Measurements from ENCODE around the gene DGCR6L. TPM values are rescaled to one million over a fixed set of nuclear protein-coding genes. Genes with fewer than 3 reads are reported as not detected.
A peak's percentile ranks its signal among the peaks of the same experiment; 100 is the strongest.
"Not testable (repeated sequence)": the region's sequence is repeated elsewhere in the genome, so short reads cannot be mapped to it uniquely, and the experiment has no call there.

The DGCR6L gene
- polyA plus RNA-seq (2012; ENCODE audit: missing spikeins) = 15.6 TPM

DNA sequence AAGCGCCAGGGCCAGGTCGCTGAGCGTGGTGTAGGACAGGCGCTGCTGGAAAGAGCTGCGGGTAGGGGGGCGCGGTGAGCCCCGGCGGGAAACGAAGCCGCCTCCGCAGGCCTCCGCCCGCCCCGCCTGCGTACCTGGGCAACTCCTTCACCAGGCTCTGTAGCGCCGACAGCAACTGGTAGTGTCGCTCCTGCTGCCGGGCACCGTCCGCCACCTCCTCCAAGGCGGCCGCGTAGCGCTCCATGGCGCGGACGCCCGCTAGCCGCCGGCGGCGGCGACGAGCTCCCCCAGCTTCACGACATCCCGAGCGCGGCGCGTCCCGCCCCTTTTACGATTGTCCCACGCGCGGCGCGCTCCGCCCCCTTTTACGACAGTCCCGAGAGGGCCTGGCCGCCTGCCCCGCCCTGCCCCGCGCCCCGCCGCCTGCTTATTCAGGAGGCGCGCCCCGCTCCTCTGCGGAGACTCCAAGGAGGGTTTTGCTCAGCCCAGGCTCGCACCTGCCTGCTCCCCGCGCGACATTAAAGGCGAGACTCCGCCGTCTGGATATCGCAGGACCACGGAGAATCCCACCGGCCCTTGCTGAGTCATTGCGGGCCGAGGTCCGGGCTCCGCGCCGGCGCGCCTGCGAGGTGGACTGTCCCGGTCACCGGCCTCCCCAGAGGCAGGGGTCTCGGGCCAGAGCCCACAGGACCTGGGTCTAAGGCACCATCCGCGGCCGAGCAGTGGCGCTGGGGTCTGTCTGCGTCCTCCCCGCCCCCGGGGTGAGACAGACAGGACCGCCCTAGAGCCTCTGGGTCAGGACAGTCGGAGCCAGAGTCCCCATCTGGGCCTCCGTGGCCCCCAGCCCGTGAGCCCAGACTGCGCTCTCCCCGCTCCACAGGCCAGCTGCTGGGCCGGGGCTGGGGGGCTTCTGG is at the start of gene DGCR6L:
Gene DGCR6L (minus strand): TSS at position 316 of the 914 bp plus-strand sequence. CDS start 72 bp downstream, at position 244.
- FAIRE-seq (peak; percentile 83), DNase-seq (ENCODE audit: insufficient read length) (peak; percentile 97)
- TF ChIP-seq POLR2AphosphoS5 (IDR thresholded peaks at IDR 0.05; ENCODE audit: low read depth, low read length) = no peak
- TF ChIP-seq TAF1 (IDR thresholded peaks at IDR 0.05; ENCODE audit: borderline replicate concordance, low read depth, low read length) = no peak
- TF ChIP-seq POLR2A (IDR thresholded peaks at IDR 0.05; ENCODE audit: low read depth, low read length) = peak; percentile 58; the same call in 1 of the 2 replicates

DNA sequence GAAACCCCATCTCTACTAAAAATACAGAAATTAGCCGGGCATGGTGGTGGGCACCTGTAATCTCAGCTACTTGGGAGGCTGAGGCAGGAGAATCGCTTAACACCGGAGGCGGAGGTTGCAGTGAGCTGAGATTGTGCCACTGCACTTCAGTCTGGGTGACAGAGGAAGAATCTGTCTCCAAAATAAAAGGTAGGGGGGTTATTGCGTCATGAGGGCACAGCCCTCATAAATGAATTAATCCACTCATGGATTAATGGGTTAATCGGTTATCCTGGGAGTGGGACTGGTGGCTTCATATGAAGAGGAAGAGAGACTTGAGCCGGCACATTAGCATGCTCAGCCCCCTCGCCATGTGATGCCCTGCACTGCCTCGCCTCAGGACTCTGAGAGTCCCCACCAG is 49.0 kb upstream of the DGCR6L start:
- FAIRE-seq; DNase-seq (ENCODE audit: insufficient read length): not testable (repeated sequence)

DNA sequence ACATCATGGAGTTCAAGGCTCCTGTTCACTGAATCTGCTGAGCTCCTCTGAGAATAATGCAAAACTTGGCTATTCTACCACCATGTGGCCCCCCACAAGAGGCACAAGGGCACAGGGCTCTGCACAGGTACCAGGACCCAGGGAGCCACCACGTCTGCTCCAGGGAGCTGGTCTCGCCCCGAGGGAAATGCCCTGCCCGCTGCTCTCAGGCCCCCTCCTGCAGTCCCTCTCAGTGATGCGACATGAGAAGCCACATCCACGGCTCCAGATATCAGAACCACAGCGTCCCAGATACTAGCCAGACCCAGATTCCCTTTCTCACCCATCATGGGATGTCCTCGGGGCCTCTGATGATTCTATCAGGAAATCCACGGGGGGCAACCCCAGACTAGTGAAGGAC is 47.0 kb upstream of the DGCR6L start:
- not testable (repeated sequence) for FAIRE-seq; DNase-seq (ENCODE audit: insufficient read length)

DNA sequence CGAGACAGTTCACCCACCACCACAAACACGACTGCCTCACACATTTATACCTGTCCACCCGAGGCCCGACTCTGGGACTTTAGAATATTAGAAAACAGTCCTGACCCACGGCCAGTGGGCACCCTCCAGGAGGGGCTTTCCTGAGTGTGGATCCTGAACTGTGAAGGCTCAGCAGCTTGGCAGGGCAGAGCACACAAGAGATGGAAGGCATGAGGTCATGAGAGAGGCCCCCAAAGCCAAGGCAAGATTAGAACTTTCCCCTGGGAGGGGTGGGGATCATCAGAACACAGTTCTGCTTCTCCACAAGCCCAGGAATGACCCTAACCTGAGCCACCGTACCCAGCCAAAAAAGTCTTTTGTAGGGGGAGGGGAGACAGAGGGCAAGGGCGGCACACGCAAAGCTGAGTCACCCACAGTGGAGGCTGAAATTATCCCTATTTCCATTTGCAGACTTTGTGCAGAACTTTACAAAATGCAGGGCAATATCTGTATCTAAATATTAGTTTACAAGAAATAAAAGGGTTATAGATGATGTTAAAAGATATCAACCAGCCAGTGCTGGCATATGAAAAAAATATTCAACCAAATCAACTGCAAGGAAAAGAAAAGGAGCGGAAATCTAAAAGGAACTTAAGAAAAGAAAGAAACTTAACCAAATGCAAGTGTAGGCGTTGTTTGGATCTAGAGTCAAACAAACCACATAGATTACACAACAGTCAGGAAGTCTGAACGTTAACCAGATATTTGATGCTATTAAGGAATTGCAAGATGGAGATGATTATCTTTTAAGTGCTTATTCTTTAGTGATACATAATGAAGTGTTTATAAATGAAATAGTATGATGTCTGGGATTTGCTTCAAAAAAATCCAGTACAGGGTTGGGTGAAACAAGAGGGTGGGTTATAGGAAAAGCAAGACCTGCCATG is 44.7 kb upstream of the DGCR6L start:
- FAIRE-seq; DNase-seq (ENCODE audit: insufficient read length): not testable (repeated sequence)

DNA sequence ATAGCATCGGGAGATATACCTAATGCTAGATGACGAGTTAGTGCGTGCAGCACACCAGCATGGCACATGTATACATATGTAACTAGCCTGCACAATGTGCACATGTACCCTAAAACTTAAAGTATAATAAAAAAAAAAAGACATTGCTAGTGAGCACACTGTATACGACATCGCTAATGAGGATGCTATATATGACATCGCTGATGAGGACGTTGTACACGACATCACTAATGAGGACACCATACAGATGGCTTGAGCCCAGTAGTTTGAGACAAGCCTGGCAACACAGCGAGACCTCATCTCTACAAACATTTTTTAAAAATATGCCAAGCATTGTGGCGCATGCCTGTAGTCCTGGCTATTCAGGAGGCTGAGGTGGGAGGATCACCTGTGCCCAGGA is 42.5 kb upstream of the DGCR6L start:
- not testable (repeated sequence) for FAIRE-seq; DNase-seq (ENCODE audit: insufficient read length)

DNA sequence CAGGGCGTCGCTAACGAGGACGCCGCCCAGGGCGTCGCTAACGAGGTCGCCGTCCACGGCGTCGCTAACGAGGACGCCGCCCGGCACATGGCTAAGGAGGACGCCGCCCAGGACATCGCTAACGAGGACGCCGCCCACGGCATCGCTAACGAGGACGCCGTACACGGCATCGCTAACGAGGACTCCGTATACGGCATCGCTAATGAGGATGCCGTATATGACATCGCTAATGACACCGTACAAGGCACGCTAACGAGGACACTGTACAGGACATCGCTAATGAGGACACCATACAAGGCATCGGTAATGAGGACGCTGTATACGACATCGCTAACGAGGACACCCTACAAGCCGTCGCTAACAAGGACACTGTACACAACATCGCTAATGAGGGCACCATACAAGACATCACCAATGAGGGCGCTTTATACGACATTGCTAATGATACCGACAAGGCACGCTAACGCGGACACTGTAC is 41.9 kb upstream of the DGCR6L start:
- not testable (repeated sequence) for FAIRE-seq; DNase-seq (ENCODE audit: insufficient read length)

DNA sequence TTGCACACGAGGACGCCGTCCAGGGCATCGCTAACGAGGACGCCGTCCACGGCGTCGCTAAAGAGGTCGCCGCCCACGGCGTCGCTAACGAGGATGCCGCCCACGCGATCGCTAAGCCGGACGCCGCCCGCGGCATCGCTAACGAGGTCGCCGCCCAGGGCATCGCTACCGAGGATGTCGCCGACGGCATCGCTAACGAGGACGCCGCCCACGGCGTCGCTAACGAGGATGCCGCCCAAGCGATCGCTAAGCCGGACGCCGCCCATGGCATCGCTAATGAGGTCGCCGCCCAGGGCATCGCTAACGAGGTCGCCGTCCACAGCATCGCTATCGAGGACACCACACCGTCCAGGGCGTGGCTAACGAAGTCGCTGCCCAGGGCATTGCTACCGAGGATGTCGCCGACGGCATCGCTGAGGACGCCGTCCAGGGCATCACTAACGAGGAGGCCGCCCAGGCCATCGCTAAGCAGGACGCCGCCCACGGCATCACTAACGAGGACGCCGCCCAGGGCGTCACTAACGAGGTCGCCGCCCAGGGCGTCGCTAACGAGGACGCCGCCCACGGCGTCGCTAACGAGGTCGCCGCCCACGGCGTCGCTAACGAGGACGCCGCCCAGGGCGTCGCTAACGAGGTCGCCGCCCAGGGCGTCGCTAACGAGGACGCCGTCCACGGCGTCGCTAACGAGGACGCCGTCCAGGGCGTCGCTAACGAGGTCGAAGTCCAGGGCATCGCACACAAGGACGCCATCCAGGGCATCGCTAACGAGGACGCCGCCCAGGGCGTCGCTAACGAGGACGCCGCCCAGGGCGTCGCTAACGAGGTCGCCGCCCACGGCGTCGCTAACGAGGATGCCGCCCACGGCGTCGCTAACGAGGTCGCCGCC is 41.2 kb upstream of the DGCR6L start:
- FAIRE-seq; DNase-seq (ENCODE audit: insufficient read length): not testable (repeated sequence)

DNA sequence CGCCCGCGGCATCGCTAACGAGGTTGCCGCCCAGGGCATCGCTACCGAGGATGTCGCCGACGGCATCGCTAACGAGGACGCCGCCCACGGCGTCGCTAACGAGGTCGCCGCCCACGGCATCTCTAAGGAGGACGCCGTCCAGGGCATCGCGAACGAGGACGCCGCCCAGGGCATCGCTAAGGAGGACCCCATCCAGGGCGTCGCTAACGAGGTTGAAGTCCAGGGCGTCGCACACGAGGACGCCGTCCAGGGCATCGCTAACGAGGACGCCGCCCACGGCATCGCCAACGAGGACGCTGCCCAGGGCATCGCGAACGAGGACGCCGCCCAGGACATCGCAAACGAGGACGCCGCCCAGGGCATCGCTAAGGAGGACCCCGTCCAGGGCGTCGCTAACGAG is 40.4 kb upstream of the DGCR6L start:
- DNase-seq (ENCODE audit: insufficient read length); FAIRE-seq: not testable (repeated sequence)

DNA sequence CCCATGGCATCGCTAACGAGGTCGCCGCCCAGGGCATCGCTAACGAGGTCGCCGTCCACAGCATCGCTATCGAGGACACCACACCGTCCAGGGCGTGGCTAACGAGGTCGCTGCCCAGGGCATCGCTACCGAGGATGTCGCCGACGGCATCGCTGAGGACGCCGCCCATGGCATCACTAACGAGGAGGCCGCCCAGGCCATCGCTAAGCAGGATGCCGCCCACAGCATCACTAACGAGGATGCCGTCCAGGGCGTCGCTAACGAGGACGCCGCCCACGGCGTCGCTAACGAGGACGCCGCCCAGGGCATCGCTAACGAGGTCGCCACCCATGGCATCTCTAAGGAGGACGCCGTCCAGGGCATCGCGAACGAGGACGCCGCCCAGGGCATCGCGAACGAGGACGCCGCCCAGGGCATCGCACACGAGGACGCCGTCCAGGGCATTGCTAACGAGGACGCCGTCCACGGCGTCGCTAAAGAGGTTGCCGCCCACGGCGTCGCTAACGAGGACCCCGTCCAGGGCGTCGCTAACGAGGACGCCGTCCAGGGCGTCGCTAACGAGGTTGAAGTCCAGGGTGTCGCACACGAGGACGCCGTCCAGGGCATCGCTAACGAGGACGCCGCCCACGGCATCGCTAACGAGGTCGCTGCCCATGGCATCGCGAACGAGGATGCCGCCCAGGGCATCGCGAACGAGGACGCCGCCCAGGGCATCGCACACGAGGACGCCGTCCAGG is 38.8 kb upstream of the DGCR6L start:
- not testable (repeated sequence) for FAIRE-seq; DNase-seq (ENCODE audit: insufficient read length)

DNA sequence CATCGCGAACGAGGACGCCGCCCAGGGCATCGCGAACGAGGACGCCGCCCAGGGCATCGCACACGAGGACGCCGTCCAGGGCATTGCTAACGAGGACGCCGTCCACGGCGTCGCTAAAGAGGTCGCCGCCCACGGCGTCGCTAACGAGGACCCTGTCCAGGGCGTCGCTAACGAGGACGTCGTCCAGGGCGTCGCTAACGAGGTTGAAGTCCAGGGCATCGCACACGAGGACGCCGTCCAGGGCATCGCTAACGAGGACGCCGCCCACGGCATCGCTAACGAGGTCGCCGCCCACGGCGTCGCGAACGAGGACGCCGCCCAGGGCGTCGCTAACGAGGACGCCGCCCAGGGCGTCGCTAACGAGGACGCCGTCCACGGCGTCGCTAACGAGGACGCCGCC is 38.1 kb upstream of the DGCR6L start:
- FAIRE-seq = not testable (repeated sequence)

DNA sequence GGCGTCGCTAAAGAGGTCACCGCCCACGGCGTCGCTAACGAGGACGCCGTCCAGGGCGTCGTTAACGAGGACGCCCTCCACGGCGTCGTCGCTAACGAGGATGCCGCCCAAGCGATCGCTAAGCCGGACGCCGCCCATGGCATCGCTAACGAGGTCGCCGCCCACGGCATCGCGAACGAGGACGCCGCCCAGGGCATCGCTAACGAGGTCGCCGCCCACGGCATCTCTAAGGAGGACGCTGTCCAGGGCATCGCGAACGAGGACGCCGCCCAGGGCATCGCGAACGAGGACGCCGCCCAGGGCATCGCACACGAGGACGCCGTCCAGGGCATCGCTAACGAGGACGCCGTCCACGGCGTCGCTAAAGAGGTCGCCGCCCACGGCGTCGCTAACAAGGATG is 37.0 kb upstream of the DGCR6L start:
- DNase-seq (ENCODE audit: insufficient read length); FAIRE-seq: not testable (repeated sequence)

More for the DNA sequence above, 38.1 kb upstream of the DGCR6L start:
- not testable (repeated sequence) for DNase-seq (ENCODE audit: insufficient read length)

DNA sequence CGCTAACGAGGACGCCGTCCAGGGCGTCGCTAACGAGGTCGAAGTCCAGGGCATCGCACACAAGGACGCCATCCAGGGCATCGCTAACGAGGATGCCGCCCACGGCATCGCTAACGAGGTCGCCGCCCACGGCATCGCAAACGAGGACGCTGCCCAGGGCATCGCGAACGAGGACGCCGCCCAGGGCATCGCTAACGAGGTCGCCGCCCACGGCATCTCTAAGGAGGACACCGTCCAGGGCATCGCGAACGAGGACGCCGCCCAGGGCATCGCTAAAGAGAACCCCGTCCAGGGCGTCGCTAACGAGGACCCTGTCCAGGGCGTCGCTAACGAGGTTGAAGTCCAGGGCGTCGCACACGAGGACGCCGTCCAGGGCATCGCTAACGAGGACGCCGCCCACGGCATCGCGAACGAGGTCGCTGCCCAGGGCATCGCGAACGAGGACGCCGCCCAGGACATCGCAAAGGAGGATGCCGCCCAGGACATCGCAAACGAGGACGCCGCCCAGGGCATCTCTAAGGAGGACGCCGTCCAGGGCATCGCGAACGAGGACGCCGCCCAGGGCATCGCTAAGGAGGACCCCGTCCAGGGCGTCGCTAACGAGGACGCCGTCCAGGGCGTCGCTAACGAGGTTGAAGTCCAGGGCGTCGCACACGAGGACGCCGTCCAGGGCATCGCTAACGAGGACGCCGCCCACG is 36.2 kb upstream of the DGCR6L start:
- FAIRE-seq; DNase-seq (ENCODE audit: insufficient read length): not testable (repeated sequence)
